ENCODE measurements around the gene PDE4D.
A peak's percentile ranks its signal among the peaks of the same experiment; 100 is the strongest.

Gene PDE4D

DNA sequence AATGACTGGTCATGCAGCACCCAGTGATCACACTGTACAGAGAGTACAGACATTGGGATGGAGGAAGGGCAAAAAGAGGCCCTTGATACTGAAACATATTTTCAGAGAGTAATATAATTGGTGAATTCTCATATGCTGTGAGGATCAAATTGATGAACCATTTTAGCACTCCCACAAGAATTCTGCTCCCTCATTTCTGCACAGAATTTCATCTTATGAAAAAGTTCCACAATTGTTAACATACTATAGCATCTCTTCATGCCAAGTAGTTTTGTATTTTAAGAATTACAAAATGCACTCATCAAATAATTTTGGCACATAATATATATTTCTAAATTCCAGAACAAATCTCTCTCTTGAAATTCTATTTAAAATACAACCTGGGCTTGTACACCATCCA is 351.2 kb downstream of the PDE4D start:
- no peak for DNase-seq

- DNase-seq = peak; percentile 11
These were observed 353.2 kb downstream of the PDE4D start for GRCh38 chr5:59540366-59540765.

GRCh38 chr5:59538750-59539121 is 354.8 kb downstream of the PDE4D start:
- no peak for DNase-seq

- DNase-seq = no peak
These were observed 355.4 kb downstream of the PDE4D start for GRCh38 chr5:59537961-59538749.

DNA sequence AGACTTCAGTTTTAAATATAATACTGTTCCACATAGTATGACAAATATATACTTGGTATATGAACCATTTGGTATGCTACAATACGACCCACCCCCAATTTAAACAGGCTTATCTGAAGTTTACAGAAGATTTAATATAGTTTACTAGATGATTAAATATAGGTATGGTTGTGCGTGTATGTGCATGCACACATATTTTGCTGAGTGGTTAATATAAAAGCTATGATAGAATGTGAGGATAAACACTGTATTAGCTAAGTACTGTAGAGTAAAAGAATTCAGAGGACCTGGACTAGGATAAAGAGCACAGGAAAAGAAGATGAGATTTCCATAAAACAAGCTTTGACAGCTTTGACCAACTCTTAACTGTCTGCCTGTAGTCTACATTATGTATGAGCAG is 356.7 kb downstream of the PDE4D start:
- no peak for DNase-seq

DNA sequence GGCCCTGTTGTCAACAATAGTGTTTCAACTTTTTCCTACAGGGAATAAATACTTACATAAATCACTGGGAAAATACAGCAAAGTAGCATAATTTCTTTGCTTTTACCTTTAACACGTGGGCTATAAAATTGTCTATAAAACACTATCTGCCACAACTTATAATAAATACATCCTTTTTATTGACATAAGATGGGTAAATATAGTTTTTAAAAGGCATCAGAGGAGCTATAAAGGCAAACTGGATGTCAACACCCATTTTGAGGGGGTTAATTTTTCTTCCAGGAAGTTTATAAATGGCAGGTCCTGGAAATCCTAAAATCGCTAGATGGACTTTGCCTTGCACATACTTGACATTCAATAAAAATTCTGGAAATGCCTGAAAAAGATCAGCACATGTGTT is 358.0 kb downstream of the PDE4D start:
- no peak for DNase-seq

GRCh38 chr5:59533730-59534108 is 359.8 kb downstream of the PDE4D start:
- no peak for DNase-seq

DNA sequence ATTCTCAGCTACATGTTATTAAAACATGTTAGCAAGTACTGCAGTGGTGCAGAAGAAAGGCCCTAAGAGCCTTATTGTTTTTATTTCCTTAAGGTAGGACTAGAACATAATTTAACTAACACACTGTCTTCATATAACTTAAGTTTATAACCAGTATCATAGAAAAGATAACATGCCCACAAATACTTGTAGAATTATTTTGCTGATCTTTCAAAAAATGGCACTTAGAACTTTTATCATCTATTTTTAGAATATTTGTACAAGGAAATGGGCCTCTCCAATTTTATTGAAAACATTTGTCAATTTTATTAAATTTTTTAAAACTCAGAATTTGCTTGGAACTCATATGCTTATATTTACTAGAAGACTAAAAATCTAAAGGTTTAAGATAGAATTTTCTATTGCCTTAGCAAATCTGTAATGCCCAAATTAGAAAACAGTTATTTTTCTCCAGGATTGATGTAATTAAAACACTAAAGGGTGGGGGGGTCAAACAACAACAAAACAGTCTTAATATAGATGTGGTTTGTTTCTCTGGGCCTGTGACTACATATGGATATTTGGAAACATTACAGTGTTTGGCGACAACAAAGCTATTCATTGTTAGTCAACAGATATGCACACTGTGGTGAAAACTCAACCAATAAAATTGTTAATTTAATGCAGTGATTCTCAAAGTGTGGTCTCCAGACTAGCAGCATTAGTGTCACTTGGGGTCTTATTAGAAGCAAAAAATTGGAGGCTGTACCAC is 360.4 kb downstream of the PDE4D start:
- DNase-seq = no peak

DNA sequence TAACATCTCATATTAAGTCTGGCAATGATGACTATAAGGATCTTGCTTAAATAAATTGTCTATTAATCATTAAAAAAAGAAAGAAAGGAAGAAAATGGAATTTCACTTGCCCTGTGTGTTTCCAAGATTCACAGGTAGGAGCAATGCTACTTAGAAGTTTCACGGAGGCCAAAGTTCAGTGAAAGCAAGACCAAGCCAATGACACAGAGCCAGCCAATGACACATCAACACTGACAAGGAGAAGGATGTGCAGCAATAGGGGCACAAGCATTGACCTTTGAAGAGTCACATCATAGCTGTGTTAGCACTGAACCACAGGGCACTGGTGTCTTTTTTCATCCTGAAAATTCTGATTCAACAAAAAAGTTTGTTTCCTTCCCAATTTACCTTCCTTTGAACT is 364.3 kb downstream of the PDE4D start:
- DNase-seq = no peak

- no peak for DNase-seq
These were observed 365.2 kb downstream of the PDE4D start for GRCh38 chr5:59528202-59528862.

GRCh38 chr5:59525957-59526356 is 367.6 kb downstream of the PDE4D start:
- DNase-seq = peak; percentile 64

DNA sequence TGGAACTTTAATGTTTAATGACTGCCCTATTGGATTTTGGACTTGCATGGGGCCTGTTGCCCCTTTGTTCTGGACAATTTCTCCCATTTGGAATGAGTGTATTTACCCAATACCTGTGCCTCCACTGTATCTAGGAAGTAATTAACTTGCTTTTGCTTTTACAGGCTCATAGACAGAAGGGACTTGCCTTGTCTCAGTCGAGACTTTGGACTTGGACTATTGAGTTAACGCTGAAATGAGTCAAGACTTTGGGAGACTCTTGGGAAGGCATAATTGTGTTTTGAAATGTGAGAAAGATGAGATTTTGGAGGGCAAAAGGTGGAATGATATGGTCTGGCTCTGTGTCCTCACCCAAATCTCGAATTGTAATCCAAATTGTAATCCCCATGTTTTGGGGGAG is 368.2 kb downstream of the PDE4D start:
- DNase-seq = no peak

DNA sequence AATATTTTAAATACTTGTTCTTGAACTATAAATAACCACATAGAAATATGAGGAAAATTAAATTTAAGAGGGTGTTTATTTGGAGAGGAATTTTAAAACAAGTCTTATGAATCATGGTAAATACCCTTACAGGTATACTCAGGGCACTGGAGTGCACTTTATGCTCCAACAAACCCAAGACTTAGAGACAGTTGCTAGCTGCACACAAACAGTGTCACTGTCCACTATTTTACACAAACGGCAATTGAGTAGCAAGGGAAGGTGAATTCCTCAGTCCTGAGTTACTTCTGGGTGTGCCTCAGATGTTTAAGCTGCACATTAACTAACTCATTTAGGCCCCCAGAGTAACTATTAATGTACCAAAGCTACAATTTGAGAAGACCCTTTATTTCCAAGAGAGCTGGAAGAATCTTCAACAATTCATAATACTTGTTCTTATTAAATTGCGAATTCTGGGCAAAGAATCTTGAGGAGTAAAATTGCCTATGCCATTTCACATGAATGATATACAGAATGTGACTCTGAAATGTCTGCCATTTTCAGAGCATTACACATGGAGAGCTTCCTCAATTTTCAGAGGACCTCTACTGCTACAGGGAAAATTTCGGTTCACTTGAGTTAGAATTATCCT is 371.2 kb downstream of the PDE4D start:
- DNase-seq = no peak

DNA sequence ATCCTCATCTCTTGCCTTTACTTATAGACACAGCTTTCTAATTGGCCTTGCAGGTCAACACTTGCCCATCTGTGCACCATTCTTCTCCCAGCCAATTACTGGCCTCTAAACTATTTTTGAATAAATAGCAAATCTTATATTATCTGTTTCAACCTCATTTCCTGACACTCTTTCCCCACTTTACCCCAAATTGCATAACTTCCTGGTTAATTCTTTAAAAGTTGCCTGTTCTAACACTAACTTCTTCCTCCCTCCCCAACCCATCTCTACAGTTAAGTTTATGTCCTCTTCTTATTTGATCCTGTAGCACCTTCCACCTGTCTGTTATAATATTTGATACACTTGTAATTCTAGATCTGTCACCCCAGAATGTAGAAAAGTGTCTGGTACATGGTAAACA is 372.1 kb downstream of the PDE4D start:
- no peak for DNase-seq

DNA sequence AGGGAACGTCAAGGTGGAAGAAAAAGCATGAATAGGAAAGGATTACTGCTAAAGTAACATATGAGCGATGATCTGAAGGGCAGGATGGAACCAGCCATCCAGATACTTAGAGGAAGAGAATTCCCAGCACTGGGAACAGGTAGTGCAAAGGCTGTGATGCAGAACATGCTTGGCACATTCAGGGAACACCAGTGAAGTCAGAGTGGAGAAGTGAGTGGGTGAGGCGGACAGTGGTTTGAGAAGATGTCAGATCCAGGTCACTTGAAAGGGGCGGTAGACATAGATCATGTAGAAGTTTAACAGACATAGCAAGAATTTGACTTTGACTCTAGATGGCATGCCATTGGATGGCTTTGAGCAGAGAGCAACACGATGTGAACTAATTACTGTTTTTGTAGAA is 374.2 kb downstream of the PDE4D start:
- DNase-seq = no peak

- peak; percentile 79 for DNase-seq
These were observed 375.5 kb downstream of the PDE4D start for GRCh38 chr5:59517926-59518585.

GRCh38 chr5:59516161-59516560 is 377.4 kb downstream of the PDE4D start:
- DNase-seq = no peak

- peak; percentile 23 for DNase-seq
These were observed 387.1 kb downstream of the PDE4D start for GRCh38 chr5:59506285-59506877.

- DNase-seq = no peak
These were observed 389.5 kb downstream of the PDE4D start for GRCh38 chr5:59504043-59504442.

GRCh38 chr5:59503220-59503619 is 390.3 kb downstream of the PDE4D start:
- no peak for DNase-seq

- no peak for DNase-seq
These were observed 392.2 kb downstream of the PDE4D start for GRCh38 chr5:59501316-59501715.

- no peak for DNase-seq
These were observed 393.5 kb downstream of the PDE4D start for GRCh38 chr5:59500014-59500413.

DNA sequence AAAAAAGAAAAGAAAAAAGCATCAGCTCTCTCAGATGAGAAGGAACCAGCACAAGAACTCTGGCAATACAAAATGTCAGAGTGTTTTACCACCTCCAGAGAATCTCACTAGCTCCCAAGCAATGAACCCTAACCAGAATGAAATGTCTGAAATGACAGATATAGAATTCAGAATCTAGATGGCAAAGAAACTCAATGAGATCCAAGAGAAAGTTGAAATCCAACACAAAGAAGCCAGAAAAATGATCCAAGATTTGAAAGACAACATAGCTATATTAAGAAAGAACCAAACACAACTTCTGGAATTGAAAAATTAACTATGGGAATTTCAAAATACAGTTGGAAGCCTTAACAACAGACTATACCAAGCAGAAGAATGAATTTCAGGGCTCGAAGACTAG is 396.3 kb downstream of the PDE4D start:
- DNase-seq = no peak
